ENCODE measurements around the gene CCDC106. TPM values are rescaled to one million over a fixed set of nuclear protein-coding genes. Genes with fewer than 3 reads are reported as not detected.

CCDC106 gene
- polyA plus RNA-seq, 1 donor (not counting 4 experiments of a cell fraction or from before 2014, with no cell fraction given), result 3.1 TPM

- DNase-seq (ENCODE audit: low read depth, low spot score), result peak; percentile 81
- dilution Hi-C loops (cut with MboI; ENCODE audit: extremely low pct_ligation_motif_present, low sequenced_read_pairs), result no loop called here
- peaks cover 0 to 2% of the 10 kb centered on the region in 2 experiments for H3K36me3 ChIP-seq (ENCODE audit: control insufficient read depth in 2 of 2, extremely low read depth in 1 of 2, insufficient read depth in 2 of 2, low read length in 2 of 2)
- peak within 1 kb of the TSS; percentile 98 for H2AFZ ChIP-seq (ENCODE audit: control insufficient read depth, low read length)
- H3K4me3 ChIP-seq (ENCODE audit: control insufficient read depth in 2 of 3, extremely low read depth in 1 of 3, insufficient read depth in 2 of 3, low read depth in 1 of 3, low read length in 3 of 3), result peak within 1 kb of the TSS; percentile 62 to 80 (median 65)
- peaks cover 3% of the 10 kb centered on the region for H4K20me1 ChIP-seq (ENCODE audit: control insufficient read depth, extremely low read depth, insufficient read depth, low read length)
- H3K4me1 ChIP-seq (ENCODE audit: control insufficient read depth, extremely low read depth, insufficient read depth, low read length), result peaks cover 13% of the 10 kb centered on the region
- peak within 1 kb of the TSS; percentile 75 for H3K27ac ChIP-seq (ENCODE audit: control insufficient read depth, insufficient read depth, low read length)
- TF ChIP-seq, protein P1, sequence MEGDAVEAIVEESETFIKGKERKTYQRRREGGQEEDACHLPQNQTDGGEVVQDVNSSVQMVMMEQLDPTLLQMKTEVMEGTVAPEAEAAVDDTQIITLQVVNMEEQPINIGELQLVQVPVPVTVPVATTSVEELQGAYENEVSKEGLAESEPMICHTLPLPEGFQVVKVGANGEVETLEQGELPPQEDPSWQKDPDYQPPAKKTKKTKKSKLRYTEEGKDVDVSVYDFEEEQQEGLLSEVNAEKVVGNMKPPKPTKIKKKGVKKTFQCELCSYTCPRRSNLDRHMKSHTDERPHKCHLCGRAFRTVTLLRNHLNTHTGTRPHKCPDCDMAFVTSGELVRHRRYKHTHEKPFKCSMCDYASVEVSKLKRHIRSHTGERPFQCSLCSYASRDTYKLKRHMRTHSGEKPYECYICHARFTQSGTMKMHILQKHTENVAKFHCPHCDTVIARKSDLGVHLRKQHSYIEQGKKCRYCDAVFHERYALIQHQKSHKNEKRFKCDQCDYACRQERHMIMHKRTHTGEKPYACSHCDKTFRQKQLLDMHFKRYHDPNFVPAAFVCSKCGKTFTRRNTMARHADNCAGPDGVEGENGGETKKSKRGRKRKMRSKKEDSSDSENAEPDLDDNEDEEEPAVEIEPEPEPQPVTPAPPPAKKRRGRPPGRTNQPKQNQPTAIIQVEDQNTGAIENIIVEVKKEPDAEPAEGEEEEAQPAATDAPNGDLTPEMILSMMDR (optimal IDR thresholded peaks at IDR 0.05 in 1 of 3, IDR thresholded peaks at IDR 0.05 in 1 of 3, conservative IDR thresholded peaks at IDR 0.05 in 1 of 3; ENCODE audit: extremely low read depth in 1 of 3, insufficient read depth in 2 of 3, low read length in 3 of 3), result no peak
- no peak for TF ChIP-seq EZH2 (IDR thresholded peaks at IDR 0.05; ENCODE audit: low read length)
- no peaks in the 10 kb centered on the region for H3K79me2 ChIP-seq (ENCODE audit: control insufficient read depth, insufficient read depth, low read length)
- no peaks in the 10 kb centered on the region for H3K9me3 ChIP-seq (ENCODE audit: control insufficient read depth, low read depth, low read length)
- peak within 1 kb of the TSS; percentile 72 for H3K9ac ChIP-seq (ENCODE audit: control insufficient read depth, extremely low read depth, insufficient read depth, low read length)
- H3K27me3 ChIP-seq (ENCODE audit: control insufficient read depth, extremely low read depth, insufficient read depth, low read length), result no peaks in the 10 kb centered on the region
- no peak for FAIRE-seq
- H3K9me1 ChIP-seq (ENCODE audit: control insufficient read depth, extremely low read depth, insufficient read depth, low read length), result no peaks in the 10 kb centered on the region
- H3K4me2 ChIP-seq (ENCODE audit: control insufficient read depth, extremely low read depth, insufficient read depth, low read depth, low read length), result peak within 1 kb of the TSS; percentile 96
These were observed 23.7 kb upstream of the CCDC106 start, which contains the start of gene ZNF784 for GRCh38 chr19:55624109-55625003. ZNF784 (minus strand) TSS chr19:55624566; CDS start chr19:55624561, 5 bp downstream.

- Histone ChIP-seq H3K79me2 (ENCODE audit: control insufficient read depth, insufficient read depth, low read length) (no peaks in the 10 kb centered on the region), H2AFZ (ENCODE audit: control insufficient read depth, low read length) (peak overlapping the region; percentile 98), H4K20me1 (ENCODE audit: control insufficient read depth, extremely low read depth, insufficient read depth, low read length) (peaks cover 3% of the 10 kb centered on the region), H3K36me3 (ENCODE audit: control insufficient read depth in 2 of 2, extremely low read depth in 1 of 2, insufficient read depth in 2 of 2, low read length in 2 of 2) (peaks cover 0 to 2% of the 10 kb centered on the region in 2 experiments), H3K27me3 (ENCODE audit: control insufficient read depth, extremely low read depth, insufficient read depth, low read length) (no peaks in the 10 kb centered on the region), H3K9me1 (ENCODE audit: control insufficient read depth, extremely low read depth, insufficient read depth, low read length) (no peaks in the 10 kb centered on the region), H3K27ac (ENCODE audit: control insufficient read depth, insufficient read depth, low read length) (no peak overlapping the region), H3K4me2 (ENCODE audit: control insufficient read depth, extremely low read depth, insufficient read depth, low read depth, low read length) (peak overlapping the region; percentile 96), H3K9ac (ENCODE audit: control insufficient read depth, extremely low read depth, insufficient read depth, low read length) (peak overlapping the region; percentile 72), H3K4me1 (ENCODE audit: control insufficient read depth, extremely low read depth, insufficient read depth, low read length) (peaks cover 13% of the 10 kb centered on the region), H3K9me3 (ENCODE audit: control insufficient read depth, low read depth, low read length) (no peaks in the 10 kb centered on the region), H3K4me3 (ENCODE audit: control insufficient read depth in 2 of 3, extremely low read depth in 1 of 3, insufficient read depth in 2 of 3, low read depth in 1 of 3, low read length in 3 of 3) (peak overlapping the region in 2 of 3 experiments; percentile 62 to 80)
- FAIRE-seq (no peak), DNase-seq (ENCODE audit: low read depth, low spot score) (no peak)
- dilution Hi-C loops (cut with MboI; ENCODE audit: extremely low pct_ligation_motif_present, low sequenced_read_pairs), result no loop called here
- TF ChIP-seq, protein P1 (optimal IDR thresholded peaks at IDR 0.05 in 1 of 3, IDR thresholded peaks at IDR 0.05 in 1 of 3, conservative IDR thresholded peaks at IDR 0.05 in 1 of 3; ENCODE audit: extremely low read depth in 1 of 3, insufficient read depth in 2 of 3, low read length in 3 of 3), result no peak
- TF ChIP-seq EZH2 (IDR thresholded peaks at IDR 0.05; ENCODE audit: low read length), result no peak
These were observed 23.0 kb upstream of the CCDC106 start for GRCh38 chr19:55625004-55625326.

All from keratinocyte (primary cell).